T-helper 1 cell (primary cell): ENCODE results near the gene CPXM2.

Experiments
- DNase-seq, 5 donors: peaks; one replicate each; pipeline ENCODE4 v3.0.0-alpha.2; 2012 to 2020

Gene CPXM2

GRCh38 chr10:123769647-123770046 lies 122.0 kb downstream of the CPXM2 start:
- no peak for DNase-seq

DNA sequence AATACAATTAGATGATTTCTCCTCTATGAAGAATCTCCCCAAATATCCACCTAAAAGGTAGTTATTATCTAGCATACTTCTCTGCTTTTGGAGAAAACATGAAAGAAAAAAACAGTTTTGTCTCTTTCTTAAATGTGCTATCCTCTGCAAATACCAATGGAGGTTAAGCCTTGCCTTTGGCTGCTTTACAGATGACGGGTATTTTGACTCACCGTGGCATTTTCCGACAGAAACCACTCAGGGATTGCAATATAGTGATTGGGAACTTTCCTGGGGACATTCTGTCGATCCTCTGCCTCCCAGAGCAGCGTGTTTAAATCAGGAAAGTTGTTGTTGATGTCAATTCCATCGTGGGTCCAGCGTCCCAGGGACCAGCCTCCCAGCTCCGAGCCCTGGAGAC lies 124.8 kb downstream of the CPXM2 start:
- DNase-seq, result no peak

- no peak for DNase-seq
These were observed 125.6 kb downstream of the CPXM2 start for GRCh38 chr10:123766012-123766411.

- DNase-seq, result no peak
These were observed 129.9 kb downstream of the CPXM2 start for GRCh38 chr10:123761666-123762230.

- DNase-seq, result no peak
These were observed 130.6 kb downstream of the CPXM2 start for GRCh38 chr10:123761038-123761428.

GRCh38 chr10:123760356-123761037 lies 131.1 kb downstream of the CPXM2 start:
- no peak for DNase-seq

DNA sequence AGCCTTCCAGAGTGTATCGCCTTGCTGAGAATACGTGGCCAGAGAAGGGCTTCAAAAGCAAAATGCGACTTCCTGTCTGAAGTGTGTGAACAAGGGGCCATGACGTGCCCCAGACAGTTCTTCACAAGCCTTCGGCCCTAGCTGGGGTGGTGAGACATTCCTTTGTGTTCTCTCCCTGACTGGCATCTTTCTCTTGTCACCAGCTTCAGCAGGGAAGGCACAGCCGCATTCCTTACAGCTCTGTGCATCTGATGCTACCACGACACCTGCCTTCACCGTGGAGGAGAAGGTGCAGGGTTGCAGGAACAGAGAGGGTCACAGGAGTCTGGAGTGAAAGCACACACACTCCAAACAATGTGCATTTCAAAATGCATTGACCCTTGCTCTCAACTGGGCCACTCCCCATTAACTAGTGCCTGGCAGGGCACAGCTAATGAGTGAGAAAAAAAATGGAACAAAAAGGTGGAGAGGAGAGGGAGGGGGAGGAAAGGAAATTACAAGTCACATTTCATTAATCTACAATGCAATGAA lies 132.0 kb downstream of the CPXM2 start:
- no peak for DNase-seq

- no peak for DNase-seq
These were observed 132.6 kb downstream of the CPXM2 start for GRCh38 chr10:123759041-123759440.

- DNase-seq, result no peak
These were observed 133.8 kb downstream of the CPXM2 start for GRCh38 chr10:123757853-123758252.

DNA sequence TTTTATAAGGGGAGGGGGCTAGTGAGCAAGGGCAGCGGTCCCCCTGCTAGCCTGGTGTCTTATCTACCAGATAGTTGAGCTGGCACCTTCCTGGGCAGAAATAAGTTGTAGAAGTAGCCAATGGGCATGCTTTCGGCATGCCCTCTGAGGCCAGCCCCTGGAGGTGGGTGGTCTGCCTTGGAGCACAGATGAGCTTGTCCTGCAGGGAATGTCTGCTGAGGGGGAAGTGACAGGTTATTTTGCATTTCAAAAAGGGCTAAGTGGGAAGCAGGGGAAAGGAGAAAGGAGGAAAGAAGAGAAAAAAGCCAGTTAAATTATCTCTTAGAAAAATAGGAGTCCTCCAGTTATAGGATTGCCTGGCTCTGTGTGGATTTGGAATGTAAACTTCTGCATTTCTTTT lies 136.5 kb downstream of the CPXM2 start:
- no peak for DNase-seq

- DNase-seq, result no peak
These were observed 137.5 kb downstream of the CPXM2 start for GRCh38 chr10:123754123-123754522.

DNA sequence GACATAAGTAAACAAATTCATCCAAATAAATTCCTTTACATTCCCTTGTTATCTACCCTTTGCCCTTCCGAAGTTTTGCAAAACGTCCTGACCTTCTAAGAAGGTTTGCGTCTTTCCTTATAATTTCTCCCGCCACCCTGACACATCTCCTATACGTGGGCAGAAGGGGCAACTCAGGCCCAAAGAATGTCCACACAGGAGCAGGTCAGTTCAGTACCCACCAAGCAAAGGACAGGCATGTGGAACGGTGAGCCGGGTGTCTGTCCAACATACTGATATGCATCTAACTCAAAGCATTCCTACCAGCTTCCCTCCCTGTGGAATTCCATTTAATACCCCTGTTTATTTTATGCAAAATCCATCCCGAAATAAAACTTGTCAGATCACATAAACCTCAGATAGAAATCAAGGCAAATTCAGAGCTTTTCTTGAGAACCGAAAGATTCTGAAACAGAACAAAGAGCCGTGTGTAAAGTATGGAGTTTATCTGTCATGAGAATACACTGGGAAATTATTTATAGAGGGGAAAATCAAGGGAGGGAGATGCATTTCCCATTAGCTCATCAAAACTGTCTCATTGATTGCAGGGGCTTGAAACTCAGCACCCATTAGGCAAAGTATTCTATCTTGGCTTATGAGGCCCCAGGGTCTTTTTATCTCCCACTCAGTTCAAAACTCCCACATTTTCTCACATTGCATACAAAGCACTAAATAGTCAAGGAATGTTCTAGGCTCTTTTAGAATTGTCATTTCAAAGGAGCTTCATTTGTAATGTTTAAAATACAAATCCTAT lies 140.1 kb downstream of the CPXM2 start:
- no peak for DNase-seq

- no peak for DNase-seq
These were observed 140.7 kb downstream of the CPXM2 start for GRCh38 chr10:123750901-123751300.

GRCh38 chr10:123748711-123749110 lies 142.9 kb downstream of the CPXM2 start:
- DNase-seq, result no peak

- no peak for DNase-seq
These were observed 144.2 kb downstream of the CPXM2 start for GRCh38 chr10:123747426-123747825.

- no peak for DNase-seq
These were observed 144.7 kb downstream of the CPXM2 start for GRCh38 chr10:123746942-123747341.

- no peak for DNase-seq
These were observed 145.1 kb downstream of the CPXM2 start for GRCh38 chr10:123746520-123746919.

- no peak for DNase-seq
These were observed 145.5 kb downstream of the CPXM2 start for GRCh38 chr10:123746061-123746460.

- DNase-seq, result no peak
These were observed 147.4 kb downstream of the CPXM2 start for GRCh38 chr10:123744224-123744536.

DNA sequence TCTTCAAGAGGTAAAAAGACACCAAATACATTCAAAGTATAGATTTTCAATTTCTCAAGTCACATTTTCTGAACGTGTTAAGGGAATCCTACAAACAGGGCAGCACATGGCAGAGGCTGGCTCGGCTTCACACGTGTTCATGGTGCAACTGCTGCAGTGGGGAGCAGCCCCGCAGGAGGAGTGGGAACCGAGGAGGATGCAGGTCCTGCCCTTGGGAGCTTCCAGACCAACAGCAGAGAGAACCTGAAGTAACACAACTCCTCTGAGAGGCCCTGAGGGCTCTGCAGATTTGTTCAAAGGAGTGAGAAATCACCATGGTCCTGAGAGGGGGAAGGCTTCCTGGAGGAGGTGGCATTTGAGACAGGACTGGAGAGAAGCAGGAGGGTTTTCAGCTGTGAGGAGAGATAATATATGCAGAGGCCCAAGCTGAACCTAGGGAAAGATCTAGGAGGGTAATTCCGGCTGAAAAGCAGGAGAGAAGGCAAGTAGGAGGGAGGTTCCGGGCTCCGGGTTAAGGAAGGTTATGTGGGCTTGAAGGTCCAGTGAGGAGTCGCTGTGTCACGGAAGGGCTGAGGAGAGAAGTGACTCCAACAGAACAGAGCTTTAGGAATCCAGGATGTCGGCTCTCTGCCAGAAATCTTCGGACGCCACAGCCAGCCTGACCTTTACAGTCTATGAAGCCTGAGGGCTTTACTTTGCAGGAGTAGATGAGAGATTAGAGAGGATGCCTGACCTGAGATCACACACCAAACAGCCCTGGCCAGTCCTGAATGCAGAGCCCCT lies 148.0 kb downstream of the CPXM2 start:
- DNase-seq, result no peak

- DNase-seq, result no peak
These were observed 148.7 kb downstream of the CPXM2 start for GRCh38 chr10:123742751-123743440.

DNA sequence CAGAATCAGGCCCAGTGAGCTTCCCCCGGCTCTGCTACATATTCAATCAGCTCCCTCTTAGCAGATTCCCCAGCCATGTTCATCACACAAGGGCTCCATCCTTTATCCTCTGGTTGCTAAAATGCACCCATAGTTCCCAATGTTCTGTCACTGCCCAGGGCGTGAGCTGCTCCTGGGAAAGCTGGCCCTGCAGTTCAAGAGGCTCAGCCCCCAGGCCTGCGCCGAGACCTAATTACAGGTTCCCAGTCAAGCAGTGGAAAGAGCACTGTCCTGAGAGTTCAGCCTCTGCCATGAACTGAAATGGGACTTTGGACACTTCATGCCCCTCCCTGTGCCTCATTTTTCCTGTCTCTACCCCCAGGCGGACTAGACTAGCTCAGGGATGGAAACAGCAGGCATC lies 149.9 kb downstream of the CPXM2 start:
- DNase-seq, result no peak

GRCh38 chr10:123741146-123741545 lies 150.5 kb downstream of the CPXM2 start:
- DNase-seq, result no peak
